ENCODE results near the gene RDM1. TPM values are rescaled to one million over a fixed set of nuclear protein-coding genes. Genes with fewer than 3 reads are reported as not detected.
A peak's percentile ranks its signal among the peaks of the same experiment; 100 is the strongest.

The RDM1 gene
- total and polyA plus RNA-seq, 10 donors: 0.48 to 2.3 (median 0.52) TPM; not detected in 5

DNA sequence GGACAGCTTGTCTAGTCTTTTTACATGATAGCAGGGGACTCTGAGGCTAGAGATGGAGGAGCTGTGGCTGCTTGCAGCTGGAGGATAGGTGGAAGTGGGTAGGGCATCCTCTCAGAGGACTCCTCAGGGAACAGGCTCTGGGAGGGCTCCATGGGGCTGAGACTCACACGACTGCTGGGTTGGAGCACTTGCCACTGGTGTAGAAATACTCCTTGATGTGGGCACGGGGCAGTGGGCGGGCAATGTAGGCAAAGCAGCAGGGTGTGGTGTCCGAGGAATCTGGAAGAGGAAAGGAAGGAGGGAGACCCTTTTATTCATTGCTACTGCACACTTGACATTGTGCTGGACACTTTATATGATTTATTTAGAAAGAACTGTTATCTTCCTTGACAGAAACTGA is 52.2 kb downstream of the RDM1 start:
- H3K9me3 ChIP-seq: no peaks in the 10 kb centered on the region
- peak overlapping the region in 7 of 8 donors; percentile 2 to 69 (median 28) for H3K4me3 ChIP-seq
- peaks cover 0 to 53% (median 23%) of the 10 kb centered on the region in 6 donors for H3K4me1 ChIP-seq
- 71 to 83% (median 75%) methylated on average over 4 of the region's 4 CpGs for WGBS, 5 donors
- peak overlapping the region in 5 of 8 donors; percentile 65 to 84 (median 72) for H3K27ac ChIP-seq
- intact Hi-C loops (cut with DNase I; ENCODE audit: low total_unique reads): no loop called here
- peaks cover 0 to 8% (median 0%) of the 10 kb centered on the region in 7 donors for H3K27me3 ChIP-seq (replicated peaks in 1 of 7)
- no peak for DNase-seq
- TF ChIP-seq POLR2AphosphoS5 (IDR thresholded peaks at IDR 0.05) (no peak), POLR2A (IDR thresholded peaks at IDR 0.05) (no peak), CTCF (IDR thresholded peaks at IDR 0.05 in 8 of 11, conservative IDR thresholded peaks at IDR 0.05 in 3 of 11) (no peak)
- H3K36me3 ChIP-seq: peaks cover 0 to 3% (median 0%) of the 10 kb centered on the region in 6 donors

GRCh38 chr17:35877345-35878029 is 53.1 kb downstream of the RDM1 start:
- Histone ChIP-seq H3K36me3 (peaks cover 0 to 10% (median 0%) of the 10 kb centered on the region in 6 donors), H3K4me3 (peak overlapping the region in 3 of 8 donors; percentile 28 to 69 (median 35)), H3K4me1 (peaks cover 0 to 60% (median 23%) of the 10 kb centered on the region in 6 donors), H3K27me3 (replicated peaks in 1 of 7) (peaks cover 0 to 8% (median 0%) of the 10 kb centered on the region in 7 donors), H3K27ac (peak overlapping the region in 4 of 8 donors; percentile 65 to 84 (median 72)), H3K9me3 (no peaks in the 10 kb centered on the region)
- DNase-seq: no peak
- TF ChIP-seq POLR2AphosphoS5 (IDR thresholded peaks at IDR 0.05): no peak
- TF ChIP-seq POLR2A (IDR thresholded peaks at IDR 0.05): no peak
- TF ChIP-seq CTCF (IDR thresholded peaks at IDR 0.05 in 8 of 11, conservative IDR thresholded peaks at IDR 0.05 in 3 of 11): no peak
- intact Hi-C loops (cut with DNase I; ENCODE audit: low total_unique reads): no loop called here

DNA sequence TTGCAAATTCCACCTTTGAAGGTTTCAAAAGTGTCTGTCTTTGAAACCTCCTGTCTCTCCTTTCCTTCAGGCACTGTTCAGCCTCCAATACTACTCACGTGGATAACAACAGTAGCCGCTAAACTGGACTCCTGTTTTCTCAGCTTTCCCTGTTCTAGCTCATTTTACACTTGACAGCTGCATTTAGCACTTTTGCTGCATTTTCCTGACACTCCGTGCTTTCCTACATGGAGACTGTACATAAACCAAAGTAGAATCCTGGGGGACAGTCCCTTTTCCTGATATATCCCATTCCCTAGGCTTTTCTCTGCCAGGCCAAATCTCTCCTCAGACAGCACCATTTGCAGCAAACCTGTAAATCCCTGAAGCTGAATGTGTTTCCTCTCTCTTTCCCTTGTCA is 54.0 kb downstream of the RDM1 start:
- H3K4me1 ChIP-seq: peaks cover 0 to 68% (median 24%) of the 10 kb centered on the region in 6 donors
- intact Hi-C loops (cut with DNase I; ENCODE audit: low total_unique reads): no loop called here
- H3K27ac ChIP-seq: peak overlapping the region in 4 of 8 donors; percentile 35 to 84 (median 72)
- H3K36me3 ChIP-seq: peaks cover 0 to 10% (median 0%) of the 10 kb centered on the region in 6 donors
- no peak for TF ChIP-seq POLR2A (IDR thresholded peaks at IDR 0.05)
- TF ChIP-seq CTCF (IDR thresholded peaks at IDR 0.05 in 8 of 11, conservative IDR thresholded peaks at IDR 0.05 in 3 of 11): no peak
- no peak for TF ChIP-seq POLR2AphosphoS5 (IDR thresholded peaks at IDR 0.05)
- 80 to 90% (median 89%) methylated on average over 3 of the region's 3 CpGs for WGBS, 5 donors
- H3K9me3 ChIP-seq: no peaks in the 10 kb centered on the region
- DNase-seq: no peak
- H3K4me3 ChIP-seq: peak overlapping the region in 2 of 8 donors; percentile 28 to 69
- peaks cover 0 to 8% (median 0%) of the 10 kb centered on the region in 7 donors for H3K27me3 ChIP-seq (replicated peaks in 1 of 7)

GRCh38 chr17:35875800-35876139 is 54.8 kb downstream of the RDM1 start:
- WGBS, 5 donors: 30 to 48% (median 39%) methylated on average over 3 of the region's 3 CpGs
- peaks cover 0 to 8% (median 0%) of the 10 kb centered on the region in 7 donors for H3K27me3 ChIP-seq (replicated peaks in 1 of 7)
- intact Hi-C loops (cut with DNase I; ENCODE audit: low total_unique reads): no loop called here
- peak overlapping the region in 4 of 8 donors; percentile 35 to 84 (median 72) for H3K27ac ChIP-seq
- peaks cover 0 to 10% (median 0%) of the 10 kb centered on the region in 6 donors for H3K36me3 ChIP-seq
- peak overlapping the region in 2 of 8 donors; percentile 28 to 69 for H3K4me3 ChIP-seq
- DNase-seq: no peak
- peaks cover 0 to 69% (median 27%) of the 10 kb centered on the region in 6 donors for H3K4me1 ChIP-seq
- H3K9me3 ChIP-seq: no peaks in the 10 kb centered on the region
- TF ChIP-seq POLR2AphosphoS5 (IDR thresholded peaks at IDR 0.05) (no peak), POLR2A (IDR thresholded peaks at IDR 0.05) (no peak), CTCF (IDR thresholded peaks at IDR 0.05 in 8 of 11, conservative IDR thresholded peaks at IDR 0.05 in 3 of 11) (no peak)
